HEK293 (cell line): Measurements from ENCODE around the gene PTTG2.

ENCODE experiments used
- CTCF ChIP-seq: fragments of 450-650 bp; formaldehyde crosslinking; IDR thresholded peaks from 2 replicates; pipeline ENCODE4 v1.5.1; 2016; ENCODE audit warnings: missing biosample characterization, missing genetic modification characterization
- HOXA7 ChIP-seq: sonication (generic); formaldehyde crosslinking; IDR thresholded peaks from 2 replicates; pipeline ENCODE4 v1.8.1; 2022; ENCODE audit warnings: missing genetic modification reagents, borderline replicate concordance
- HOXC10 ChIP-seq: sonication (generic); formaldehyde crosslinking; IDR thresholded peaks from 2 replicates; pipeline ENCODE4 v1.8.1; 2023; ENCODE audit warnings: mild to moderate bottlenecking, missing genetic modification reagents
- PRDM1 ChIP-seq: fragments of 450-650 bp; formaldehyde crosslinking; IDR thresholded peaks from 2 replicates; pipeline ENCODE4; 2016; ENCODE audit warnings: missing biosample characterization, missing genetic modification characterization
- ZBTB26 ChIP-seq: fragments of 450-650 bp; formaldehyde crosslinking; optimal IDR thresholded peaks from 2 replicates; pipeline ENCODE3; 2016; ENCODE audit warnings: missing biosample characterization, mild to moderate bottlenecking, missing genetic modification characterization
- TF ChIP-seq, protein P1 (sequence below): IDR thresholded peaks from 2 replicates; pipeline ENCODE4 v1.6.1; 2011; ENCODE audit warnings: mild to moderate bottlenecking, low read depth, low read length, borderline replicate concordance
- TF ChIP-seq, protein P2 (sequence below): fragments of 450-650 bp; formaldehyde crosslinking; IDR thresholded peaks from 2 replicates; pipeline ENCODE4 v1.5.1; 2016; ENCODE audit warnings: missing biosample characterization, missing genetic modification characterization

GRCh38 chr4:37938208-37938607 lies 22.0 kb upstream of the PTTG2 start:
- TF ChIP-seq CTCF (no peak), PRDM1 (tag by site-specific recombination) (no peak), ZBTB26 (tag by site-specific recombination) (no peak), HOXC10 (CRISPR knock-in tag) (no peak), HOXA7 (no peak)
- TF ChIP-seq, protein P1, sequence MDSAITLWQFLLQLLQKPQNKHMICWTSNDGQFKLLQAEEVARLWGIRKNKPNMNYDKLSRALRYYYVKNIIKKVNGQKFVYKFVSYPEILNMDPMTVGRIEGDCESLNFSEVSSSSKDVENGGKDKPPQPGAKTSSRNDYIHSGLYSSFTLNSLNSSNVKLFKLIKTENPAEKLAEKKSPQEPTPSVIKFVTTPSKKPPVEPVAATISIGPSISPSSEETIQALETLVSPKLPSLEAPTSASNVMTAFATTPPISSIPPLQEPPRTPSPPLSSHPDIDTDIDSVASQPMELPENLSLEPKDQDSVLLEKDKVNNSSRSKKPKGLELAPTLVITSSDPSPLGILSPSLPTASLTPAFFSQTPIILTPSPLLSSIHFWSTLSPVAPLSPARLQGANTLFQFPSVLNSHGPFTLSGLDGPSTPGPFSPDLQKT, result no peak
- TF ChIP-seq, protein P2, sequence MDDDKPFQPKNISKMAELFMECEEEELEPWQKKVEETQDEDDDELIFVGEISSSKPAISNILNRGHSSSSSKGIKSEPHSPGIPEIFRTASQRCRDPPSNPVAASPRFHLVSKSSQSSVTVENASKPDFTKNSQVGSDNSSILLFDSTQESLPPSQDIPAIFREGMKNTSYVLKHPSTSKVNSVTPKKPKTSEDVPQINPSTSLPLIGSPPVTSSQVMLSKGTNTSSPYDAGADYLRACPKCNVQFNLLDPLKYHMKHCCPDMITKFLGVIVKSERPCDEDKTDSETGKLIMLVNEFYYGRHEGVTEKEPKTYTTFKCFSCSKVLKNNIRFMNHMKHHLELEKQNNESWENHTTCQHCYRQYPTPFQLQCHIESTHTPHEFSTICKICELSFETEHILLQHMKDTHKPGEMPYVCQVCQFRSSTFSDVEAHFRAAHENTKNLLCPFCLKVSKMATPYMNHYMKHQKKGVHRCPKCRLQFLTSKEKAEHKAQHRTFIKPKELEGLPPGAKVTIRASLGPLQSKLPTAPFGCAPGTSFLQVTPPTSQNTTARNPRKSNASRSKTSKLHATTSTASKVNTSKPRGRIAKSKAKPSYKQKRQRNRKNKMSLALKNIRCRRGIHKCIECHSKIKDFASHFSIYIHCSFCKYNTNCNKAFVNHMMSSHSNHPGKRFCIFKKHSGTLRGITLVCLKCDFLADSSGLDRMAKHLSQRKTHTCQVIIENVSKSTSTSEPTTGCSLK (tag by site-specific recombination), result no peak
